ENCODE measurements around the gene SPRR4. TPM values are rescaled to one million over a fixed set of nuclear protein-coding genes. Genes with fewer than 3 reads are reported as not detected.

Gene SPRR4
- total and polyA plus RNA-seq, 2 experiments from 2014 or later: not detected

DNA sequence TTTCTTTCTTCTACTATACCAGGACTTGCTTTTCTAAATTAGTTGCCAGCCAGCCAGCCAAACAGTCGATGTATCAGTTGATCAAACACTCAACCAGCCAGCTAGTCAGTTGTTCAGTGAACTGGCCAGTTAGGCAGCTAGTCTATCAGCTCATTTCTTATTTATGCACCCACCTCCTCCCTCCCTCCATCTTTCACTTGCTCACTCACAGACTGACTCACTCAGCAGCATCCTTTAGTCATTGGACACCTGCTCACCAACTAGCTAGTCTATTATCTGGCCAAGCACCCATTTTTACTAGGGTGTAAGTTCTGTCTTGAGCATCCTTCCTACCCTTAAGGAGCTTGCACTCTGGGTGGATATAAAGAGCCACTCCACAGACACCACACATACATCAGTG lies 5.9 kb upstream of the SPRR4 start:
- no peak for ATAC-seq
- Mint-ChIP-seq H3K27ac (no peak overlapping the region), H3K4me3 (no peak overlapping the region), H3K36me3 (ENCODE audit: low read depth) (no peaks in the 10 kb centered on the region), H3K4me1 (no peaks in the 10 kb centered on the region), H3K9me3 (no peaks in the 10 kb centered on the region), H3K27me3 (ENCODE audit: insufficient read depth, low read depth, poor library complexity) (no peaks in the 10 kb centered on the region)
- no peaks in the 10 kb centered on the region for H3K36me3 ChIP-seq (ENCODE audit: insufficient read depth)
- peaks cover 15% of the 10 kb centered on the region for H3K9me2 ChIP-seq (ENCODE audit: insufficient read depth)
- no peak overlapping the region for H3K27ac ChIP-seq (ENCODE audit: low read depth)
- H3K79me2 ChIP-seq (replicated peaks; ENCODE audit: insufficient read depth): no peaks in the 10 kb centered on the region
- H3F3A ChIP-seq (replicated peaks; ENCODE audit: low read depth): no peaks in the 10 kb centered on the region
- TF ChIP-seq ZNF331 (CRISPR knock-in tag; IDR thresholded peaks at IDR 0.05; ENCODE audit: low read depth): no peak
- no peak for TF ChIP-seq CREB1 (CRISPR knock-in tag; IDR thresholded peaks at IDR 0.05; ENCODE audit: low read depth)
- TF ChIP-seq STAT1 (IDR thresholded peaks at IDR 0.05; ENCODE audit: unreplicated experiment): no peak
- TF ChIP-seq, protein P1, sequence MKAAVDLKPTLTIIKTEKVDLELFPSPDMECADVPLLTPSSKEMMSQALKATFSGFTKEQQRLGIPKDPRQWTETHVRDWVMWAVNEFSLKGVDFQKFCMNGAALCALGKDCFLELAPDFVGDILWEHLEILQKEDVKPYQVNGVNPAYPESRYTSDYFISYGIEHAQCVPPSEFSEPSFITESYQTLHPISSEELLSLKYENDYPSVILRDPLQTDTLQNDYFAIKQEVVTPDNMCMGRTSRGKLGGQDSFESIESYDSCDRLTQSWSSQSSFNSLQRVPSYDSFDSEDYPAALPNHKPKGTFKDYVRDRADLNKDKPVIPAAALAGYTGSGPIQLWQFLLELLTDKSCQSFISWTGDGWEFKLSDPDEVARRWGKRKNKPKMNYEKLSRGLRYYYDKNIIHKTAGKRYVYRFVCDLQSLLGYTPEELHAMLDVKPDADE (IDR thresholded peaks at IDR 0.05): no peak
- TF ChIP-seq POLR2AphosphoS5 (IDR thresholded peaks at IDR 0.05; ENCODE audit: low read depth): no peak
- TF ChIP-seq, protein P2, sequence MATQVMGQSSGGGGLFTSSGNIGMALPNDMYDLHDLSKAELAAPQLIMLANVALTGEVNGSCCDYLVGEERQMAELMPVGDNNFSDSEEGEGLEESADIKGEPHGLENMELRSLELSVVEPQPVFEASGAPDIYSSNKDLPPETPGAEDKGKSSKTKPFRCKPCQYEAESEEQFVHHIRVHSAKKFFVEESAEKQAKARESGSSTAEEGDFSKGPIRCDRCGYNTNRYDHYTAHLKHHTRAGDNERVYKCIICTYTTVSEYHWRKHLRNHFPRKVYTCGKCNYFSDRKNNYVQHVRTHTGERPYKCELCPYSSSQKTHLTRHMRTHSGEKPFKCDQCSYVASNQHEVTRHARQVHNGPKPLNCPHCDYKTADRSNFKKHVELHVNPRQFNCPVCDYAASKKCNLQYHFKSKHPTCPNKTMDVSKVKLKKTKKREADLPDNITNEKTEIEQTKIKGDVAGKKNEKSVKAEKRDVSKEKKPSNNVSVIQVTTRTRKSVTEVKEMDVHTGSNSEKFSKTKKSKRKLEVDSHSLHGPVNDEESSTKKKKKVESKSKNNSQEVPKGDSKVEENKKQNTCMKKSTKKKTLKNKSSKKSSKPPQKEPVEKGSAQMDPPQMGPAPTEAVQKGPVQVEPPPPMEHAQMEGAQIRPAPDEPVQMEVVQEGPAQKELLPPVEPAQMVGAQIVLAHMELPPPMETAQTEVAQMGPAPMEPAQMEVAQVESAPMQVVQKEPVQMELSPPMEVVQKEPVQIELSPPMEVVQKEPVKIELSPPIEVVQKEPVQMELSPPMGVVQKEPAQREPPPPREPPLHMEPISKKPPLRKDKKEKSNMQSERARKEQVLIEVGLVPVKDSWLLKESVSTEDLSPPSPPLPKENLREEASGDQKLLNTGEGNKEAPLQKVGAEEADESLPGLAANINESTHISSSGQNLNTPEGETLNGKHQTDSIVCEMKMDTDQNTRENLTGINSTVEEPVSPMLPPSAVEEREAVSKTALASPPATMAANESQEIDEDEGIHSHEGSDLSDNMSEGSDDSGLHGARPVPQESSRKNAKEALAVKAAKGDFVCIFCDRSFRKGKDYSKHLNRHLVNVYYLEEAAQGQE (IDR thresholded peaks at IDR 0.05; ENCODE audit: unreplicated experiment): no peak
- TF ChIP-seq, protein P3, sequence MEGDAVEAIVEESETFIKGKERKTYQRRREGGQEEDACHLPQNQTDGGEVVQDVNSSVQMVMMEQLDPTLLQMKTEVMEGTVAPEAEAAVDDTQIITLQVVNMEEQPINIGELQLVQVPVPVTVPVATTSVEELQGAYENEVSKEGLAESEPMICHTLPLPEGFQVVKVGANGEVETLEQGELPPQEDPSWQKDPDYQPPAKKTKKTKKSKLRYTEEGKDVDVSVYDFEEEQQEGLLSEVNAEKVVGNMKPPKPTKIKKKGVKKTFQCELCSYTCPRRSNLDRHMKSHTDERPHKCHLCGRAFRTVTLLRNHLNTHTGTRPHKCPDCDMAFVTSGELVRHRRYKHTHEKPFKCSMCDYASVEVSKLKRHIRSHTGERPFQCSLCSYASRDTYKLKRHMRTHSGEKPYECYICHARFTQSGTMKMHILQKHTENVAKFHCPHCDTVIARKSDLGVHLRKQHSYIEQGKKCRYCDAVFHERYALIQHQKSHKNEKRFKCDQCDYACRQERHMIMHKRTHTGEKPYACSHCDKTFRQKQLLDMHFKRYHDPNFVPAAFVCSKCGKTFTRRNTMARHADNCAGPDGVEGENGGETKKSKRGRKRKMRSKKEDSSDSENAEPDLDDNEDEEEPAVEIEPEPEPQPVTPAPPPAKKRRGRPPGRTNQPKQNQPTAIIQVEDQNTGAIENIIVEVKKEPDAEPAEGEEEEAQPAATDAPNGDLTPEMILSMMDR (conservative IDR thresholded peaks at IDR 0.05; ENCODE audit: low read depth in 2 of 2): no peak
- TF ChIP-seq EZH2phosphoT487 (IDR thresholded peaks at IDR 0.05; ENCODE audit: unreplicated experiment): no peak
- no peak for TF ChIP-seq EZH2 (IDR thresholded peaks at IDR 0.05; ENCODE audit: low read depth, unreplicated experiment)
- TF ChIP-seq NANOG (IDR thresholded peaks at IDR 0.05; ENCODE audit: borderline replicate concordance): no peak
- TF ChIP-seq, protein P4, sequence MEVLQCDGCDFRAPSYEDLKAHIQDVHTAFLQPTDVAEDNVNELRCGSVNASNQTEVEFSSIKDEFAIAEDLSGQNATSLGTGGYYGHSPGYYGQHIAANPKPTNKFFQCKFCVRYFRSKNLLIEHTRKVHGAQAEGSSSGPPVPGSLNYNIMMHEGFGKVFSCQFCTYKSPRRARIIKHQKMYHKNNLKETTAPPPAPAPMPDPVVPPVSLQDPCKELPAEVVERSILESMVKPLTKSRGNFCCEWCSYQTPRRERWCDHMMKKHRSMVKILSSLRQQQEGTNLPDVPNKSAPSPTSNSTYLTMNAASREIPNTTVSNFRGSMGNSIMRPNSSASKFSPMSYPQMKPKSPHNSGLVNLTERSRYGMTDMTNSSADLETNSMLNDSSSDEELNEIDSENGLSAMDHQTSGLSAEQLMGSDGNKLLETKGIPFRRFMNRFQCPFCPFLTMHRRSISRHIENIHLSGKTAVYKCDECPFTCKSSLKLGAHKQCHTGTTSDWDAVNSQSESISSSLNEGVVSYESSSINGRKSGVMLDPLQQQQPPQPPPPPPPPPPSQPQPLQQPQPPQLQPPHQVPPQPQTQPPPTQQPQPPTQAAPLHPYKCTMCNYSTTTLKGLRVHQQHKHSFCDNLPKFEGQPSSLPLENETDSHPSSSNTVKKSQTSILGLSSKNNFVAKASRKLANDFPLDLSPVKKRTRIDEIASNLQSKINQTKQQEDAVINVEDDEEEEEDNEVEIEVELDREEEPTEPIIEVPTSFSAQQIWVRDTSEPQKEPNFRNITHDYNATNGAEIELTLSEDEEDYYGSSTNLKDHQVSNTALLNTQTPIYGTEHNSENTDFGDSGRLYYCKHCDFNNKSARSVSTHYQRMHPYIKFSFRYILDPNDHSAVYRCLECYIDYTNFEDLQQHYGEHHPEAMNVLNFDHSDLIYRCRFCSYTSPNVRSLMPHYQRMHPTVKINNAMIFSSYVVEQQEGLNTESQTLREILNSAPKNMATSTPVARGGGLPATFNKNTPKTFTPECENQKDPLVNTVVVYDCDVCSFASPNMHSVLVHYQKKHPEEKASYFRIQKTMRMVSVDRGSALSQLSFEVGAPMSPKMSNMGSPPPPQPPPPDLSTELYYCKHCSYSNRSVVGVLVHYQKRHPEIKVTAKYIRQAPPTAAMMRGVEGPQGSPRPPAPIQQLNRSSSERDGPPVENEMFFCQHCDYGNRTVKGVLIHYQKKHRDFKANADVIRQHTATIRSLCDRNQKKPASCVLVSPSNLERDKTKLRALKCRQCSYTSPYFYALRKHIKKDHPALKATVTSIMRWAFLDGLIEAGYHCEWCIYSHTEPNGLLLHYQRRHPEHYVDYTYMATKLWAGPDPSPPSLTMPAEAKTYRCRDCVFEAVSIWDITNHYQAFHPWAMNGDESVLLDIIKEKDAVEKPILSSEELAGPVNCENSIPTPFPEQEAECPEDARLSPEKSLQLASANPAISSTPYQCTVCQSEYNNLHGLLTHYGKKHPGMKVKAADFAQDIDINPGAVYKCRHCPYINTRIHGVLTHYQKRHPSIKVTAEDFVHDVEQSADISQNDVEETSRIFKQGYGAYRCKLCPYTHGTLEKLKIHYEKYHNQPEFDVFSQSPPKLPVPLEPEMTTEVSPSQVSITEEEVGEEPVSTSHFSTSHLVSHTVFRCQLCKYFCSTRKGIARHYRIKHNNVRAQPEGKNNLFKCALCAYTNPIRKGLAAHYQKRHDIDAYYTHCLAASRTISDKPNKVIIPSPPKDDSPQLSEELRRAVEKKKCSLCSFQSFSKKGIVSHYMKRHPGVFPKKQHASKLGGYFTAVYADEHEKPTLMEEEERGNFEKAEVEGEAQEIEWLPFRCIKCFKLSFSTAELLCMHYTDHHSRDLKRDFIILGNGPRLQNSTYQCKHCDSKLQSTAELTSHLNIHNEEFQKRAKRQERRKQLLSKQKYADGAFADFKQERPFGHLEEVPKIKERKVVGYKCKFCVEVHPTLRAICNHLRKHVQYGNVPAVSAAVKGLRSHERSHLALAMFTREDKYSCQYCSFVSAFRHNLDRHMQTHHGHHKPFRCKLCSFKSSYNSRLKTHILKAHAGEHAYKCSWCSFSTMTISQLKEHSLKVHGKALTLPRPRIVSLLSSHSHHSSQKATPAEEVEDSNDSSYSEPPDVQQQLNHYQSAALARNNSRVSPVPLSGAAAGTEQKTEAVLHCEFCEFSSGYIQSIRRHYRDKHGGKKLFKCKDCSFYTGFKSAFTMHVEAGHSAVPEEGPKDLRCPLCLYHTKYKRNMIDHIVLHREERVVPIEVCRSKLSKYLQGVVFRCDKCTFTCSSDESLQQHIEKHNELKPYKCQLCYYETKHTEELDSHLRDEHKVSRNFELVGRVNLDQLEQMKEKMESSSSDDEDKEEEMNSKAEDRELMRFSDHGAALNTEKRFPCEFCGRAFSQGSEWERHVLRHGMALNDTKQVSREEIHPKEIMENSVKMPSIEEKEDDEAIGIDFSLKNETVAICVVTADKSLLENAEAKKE (CRISPR knock-in tag; IDR thresholded peaks at IDR 0.05): no peak
- TF ChIP-seq ZNF114 (CRISPR knock-in tag; IDR thresholded peaks at IDR 0.05): no peak
- TF ChIP-seq JUNB (IDR thresholded peaks at IDR 0.05; ENCODE audit: unreplicated experiment): no peak
- no peak for DNase-seq (ENCODE audit: low spot score)
- no peak overlapping the region for H3K4me2 ChIP-seq
- H3K27me3 ChIP-seq (ENCODE audit: insufficient read depth): no peaks in the 10 kb centered on the region
- H2AFZ ChIP-seq: no peak overlapping the region
- H3K4me1 ChIP-seq (ENCODE audit: insufficient read depth): no peaks in the 10 kb centered on the region
- no peak overlapping the region for H3K4me3 ChIP-seq
- no peaks in the 10 kb centered on the region for H4K20me1 ChIP-seq (replicated peaks; ENCODE audit: insufficient read depth)

All from GM23338 (cell line).